K562 (cell line): Measurements from ENCODE around the gene EAF1. TPM values are rescaled to one million over a fixed set of nuclear protein-coding genes. Genes with fewer than 3 reads are reported as not detected.

Experiments
- ATAC-seq: fragments of 200-7000 bp; cut with Tn5 transposase; 3 replicates; pipeline ENCODE4 v1.9.1; 2020; ENCODE audit warnings: moderate library complexity
- BruUV-seq: library from RNA; stranded (reverse); fragments of 400-500 nt; replicated peaks from 2 replicates; lab custom pipeline; 2021; lab: Mats Ljungman, UMichigan
- CTCF ChIA-PET: fragments of 300-600 bp; formaldehyde crosslinking; extraction: SDS; loops from one replicate; lab custom pipeline; 2021; ENCODE audit warnings: low intra/inter-chr PET ratio; lab: Yijun Ruan, JAX
- POLR2A ChIA-PET: fragments of 300-600, 350-650 bp; sonication (Branson Sonifier 250); formaldehyde crosslinking; extraction: SDS; loops from one replicate; lab custom pipeline; 2021; ENCODE audit warnings: antibody characterized with exemption, inconsistent platforms; lab: Yijun Ruan, JAX
- DNase-seq, 4 experiments: peaks; one replicate each; pipeline versions ENCODE4 v3.0.0 to v3.0.0-alpha.2; 2011 to 2018; ENCODE audit warnings: low spot score in 3 of 4, mixed read lengths in 3 of 4; ENCODE audit errors: extremely low read depth in 1 of 4
- FAIRE-seq: peaks from 2 replicates; lab custom pipeline; 2011; peaks lifted over from hg19 to GRCh38; lab: Jason Lieb, UNC
- H2AFZ ChIP-seq: 2 replicates; pipeline ENCODE4 v1.6.0; 2011; ENCODE audit warnings: low read depth, low read length, control low read depth, inconsistent platforms
- H3K27ac ChIP-seq: fragments of 200-600 bp; 3 replicates; pipeline ENCODE4 v1.8.0; 2011; ENCODE audit warnings: low read depth, mild to moderate bottlenecking, control low read depth, inconsistent platforms, low read length, moderate library complexity, mixed read lengths; ENCODE audit errors: extremely low read depth
- H3K27me3 ChIP-seq, 2 experiments: fragments of 300-600 bp in 1 of 2; 2 replicates in 1 of 2; 3 replicates in 1 of 2; pipeline versions ENCODE4 v1.6.0 to v1.8.0; 2011; ENCODE audit warnings: inconsistent platforms in 2 of 2, low read length in 2 of 2, mild to moderate bottlenecking in 1 of 2, mixed read lengths in 1 of 2, moderate library complexity in 1 of 2; ENCODE audit not compliant: control insufficient read depth in 2 of 2, insufficient read depth in 2 of 2
- H3K36me3 ChIP-seq: fragments of 300-600 bp; 3 replicates; pipeline ENCODE4 v1.8.0; 2011; ENCODE audit warnings: mild to moderate bottlenecking, low read length, inconsistent platforms; ENCODE audit not compliant: control insufficient read depth, insufficient read depth
- H3K4me1 ChIP-seq, 2 experiments: fragments of 200-600 bp in 1 of 2; replicated peaks in 1 of 2; 2 replicates in 1 of 2; 3 replicates in 1 of 2; pipeline versions ENCODE4 v1.5.1 to v1.8.0; 2011; ENCODE audit warnings: inconsistent platforms in 2 of 2, low read length in 2 of 2, mild to moderate bottlenecking in 1 of 2, mixed read lengths in 1 of 2, moderate library complexity in 1 of 2; ENCODE audit not compliant: control insufficient read depth in 2 of 2, insufficient read depth in 2 of 2
- H3K4me2 ChIP-seq: 2 replicates; pipeline ENCODE4 v1.6.1; 2011; ENCODE audit warnings: low read length, control low read depth, inconsistent platforms, mixed read lengths; ENCODE audit not compliant: insufficient read depth
- H3K4me3 ChIP-seq: fragments of 200-600 bp; sonication (generic), shearing (Covaris generic); 2 replicates; pipeline ENCODE4 v1.5.1; 2016; ENCODE audit warnings: control low read depth, inconsistent platforms
- H3K79me2 ChIP-seq: fragments of 200-600 bp; 3 replicates; pipeline ENCODE4 v1.8.0; 2011; ENCODE audit warnings: low read length, inconsistent platforms; ENCODE audit not compliant: control insufficient read depth, insufficient read depth
- H3K9ac ChIP-seq, 2 experiments: 2 replicates each; pipeline versions ENCODE4 v1.6.0 to v1.6.1; 2011; ENCODE audit warnings: low read depth in 2 of 2, low read length in 2 of 2, control low read depth in 1 of 2, inconsistent platforms in 1 of 2, mild to moderate bottlenecking in 1 of 2, mixed read lengths in 1 of 2; ENCODE audit not compliant: insufficient read depth in 1 of 2
- H3K9me1 ChIP-seq: one replicate; pipeline ENCODE4 v1.6.0; 2011; ENCODE audit warnings: inconsistent platforms, mild to moderate bottlenecking, low read length, moderate library complexity; ENCODE audit not compliant: control insufficient read depth, insufficient read depth
- H3K9me3 ChIP-seq: replicated peaks from 2 replicates; pipeline ENCODE4 v1.5.1; 2011; ENCODE audit warnings: low read depth, low read length, inconsistent platforms; ENCODE audit not compliant: control insufficient read depth, insufficient read depth
- H4K20me1 ChIP-seq: replicated peaks from 2 replicates; pipeline ENCODE4 v1.6.1; 2011; ENCODE audit warnings: low read length, inconsistent platforms, mixed read lengths; ENCODE audit not compliant: control insufficient read depth, insufficient read depth
- NFIC ChIP-seq: fragments of 450-650 bp; IDR thresholded peaks from 2 replicates; pipeline ENCODE4 v1.6.1; 2017; ENCODE audit warnings: mild to moderate bottlenecking, inconsistent platforms
- NR2C2 ChIP-seq, 2 experiments: fragments of 200-800 bp in 1 of 2; sonication (Bioruptor generic) in 1 of 2; sonication (generic) in 1 of 2; formaldehyde crosslinking in 1 of 2; IDR thresholded peaks; 2 replicates each; pipeline versions ENCODE4 v1.6.1 to v1.8.0; 2016 to 2022; ENCODE audit warnings: mild to moderate bottlenecking in 1 of 2, missing compliant biosample characterization in 1 of 2, missing genetic modification characterization in 1 of 2, missing genetic modification reagents in 1 of 2
- NRF1 ChIP-seq, 2 experiments: fragments of 450-650 bp; IDR thresholded peaks in 1 of 2; conservative IDR thresholded peaks in 1 of 2; 2 replicates each; pipeline ENCODE4 v1.6.1; 2014; ENCODE audit warnings: mild to moderate bottlenecking in 2 of 2
- SPI1 ChIP-seq: IDR thresholded peaks from 2 replicates; pipeline ENCODE4 v1.6.1; 2011; ENCODE audit warnings: low read depth, low read length, control low read depth, borderline replicate concordance
- ZNF239 ChIP-seq: fragments of 250-450 bp; sonication (Bioruptor Pico); IDR thresholded peaks from 2 replicates; pipeline ENCODE4 v1.4.0; 2020; ENCODE audit warnings: mild to moderate bottlenecking
- ZNF24 ChIP-seq: fragments of 450-650 bp; IDR thresholded peaks from 2 replicates; pipeline ENCODE4 v1.6.1; 2016
- WGBS: fragments of 100-300 bp; shearing (Covaris generic); methylation state at CpG from one replicate; pipeline ENCODE4 v1.1.6; 2016; ENCODE audit warnings: low coverage, mixed read lengths; ENCODE audit not compliant: insufficient coverage; ENCODE audit errors: missing lambda C conversion rate; 5-methylcytosine and 5-hydroxymethylcytosine counted together
- in situ Hi-C: fragments of 300-500 bp; cut with MboI; formaldehyde crosslinking; loops from 4 replicates; pipeline ENCODE4 v1.15.0; 2018; ENCODE audit warnings: inconsistent platforms, mixed read lengths
- intact Hi-C: fragments of 100-400 bp; cut with micrococcal nuclease; formaldehyde crosslinking; loops from 2 replicates; pipeline ENCODE4 v1.14.2; 2022
- polyA plus RNA-seq, 8 experiments: library from polyadenylated mRNA; depleted of rRNA in 4 of 8; stranded (reverse) in 5 of 8; unstranded in 3 of 8; fragments of >200 nt; fragmentation: Nextera tagmentation in 2 of 8; fragmentation: Illumina TruSeq in 1 of 8; extraction: Ambion mirVana in 2 of 8; extraction: Trizol in 1 of 8; gene quantifications; 2 replicates each; pipeline versions ENCODE4 v1.2.1 to v1.2.3, GENCODE V29; 2011 to 2014; ENCODE audit warnings: inconsistent platforms in 1 of 8, missing spikeins in 1 of 8
- total RNA-seq, 7 experiments: library from RNA; depleted of rRNA in 6 of 7; stranded (reverse); fragments of >200 nt in 6 of 7; fragmentation: Illumina TruSeq in 2 of 7; extraction: Trizol in 2 of 7; gene quantifications; 2 replicates each; pipeline versions ENCODE4 v1.2.1 to v1.2.3, GENCODE V29; 2011 to 2021; ENCODE audit warnings: low replicate concordance in 1 of 7
- TF ChIP-seq, protein P1 (sequence below): fragments of 250-450 bp; sonication (Bioruptor Pico); IDR thresholded peaks from 2 replicates; pipeline ENCODE4 v1.5.0; 2021; ENCODE audit warnings: mild to moderate bottlenecking, borderline replicate concordance

EAF1 gene
- total and polyA plus RNA-seq, 9 of the 15 experiments (the other 6 are each of a cell fraction or from before 2014, with no cell fraction given) = 7.0 to 26.8 (median 20.4) TPM

- ATAC-seq (no peak), DNase-seq (no peak), FAIRE-seq (no peak)
- 0 out of 5 replicates have a peak, but pooled peaks cover 0 to 2% of the 10 kb centered on the region in 2 experiments for H3K27me3 ChIP-seq
- ChIA-PET POLR2A (interaction anchor here (0.7 to 2.3 kb wide), 2 partner anchors 9 to 24 kb away, joined by 3 to 6 read pairs; no protein-coding TSS in a partner anchor), CTCF (interaction anchor here (0.6 kb wide), 1 partner anchor 60 kb away, joined by 4 read pairs; no protein-coding TSS in a partner anchor)
- H3K36me3 ChIP-seq = no peaks in the 10 kb centered on the region
- no peaks in the 10 kb centered on the region for H3K79me2 ChIP-seq
- TF ChIP-seq NR2C2 (CRISPR knock-in tag; IDR thresholded peaks at IDR 0.05) (no peak), NR2C2 (tag; IDR thresholded peaks at IDR 0.05) (0 out of 2 replicates have a peak, but pooled peaks have one; percentile 16), SPI1 (no peak), ZNF239 (CRISPR knock-in tag) (no peak), NRF1 (conservative IDR thresholded peaks at IDR 0.05 in 1 of 2, IDR thresholded peaks at IDR 0.05 in 1 of 2) (no peak), NFIC (no peak), ZNF24 (no peak)
- TF ChIP-seq, protein P1, sequence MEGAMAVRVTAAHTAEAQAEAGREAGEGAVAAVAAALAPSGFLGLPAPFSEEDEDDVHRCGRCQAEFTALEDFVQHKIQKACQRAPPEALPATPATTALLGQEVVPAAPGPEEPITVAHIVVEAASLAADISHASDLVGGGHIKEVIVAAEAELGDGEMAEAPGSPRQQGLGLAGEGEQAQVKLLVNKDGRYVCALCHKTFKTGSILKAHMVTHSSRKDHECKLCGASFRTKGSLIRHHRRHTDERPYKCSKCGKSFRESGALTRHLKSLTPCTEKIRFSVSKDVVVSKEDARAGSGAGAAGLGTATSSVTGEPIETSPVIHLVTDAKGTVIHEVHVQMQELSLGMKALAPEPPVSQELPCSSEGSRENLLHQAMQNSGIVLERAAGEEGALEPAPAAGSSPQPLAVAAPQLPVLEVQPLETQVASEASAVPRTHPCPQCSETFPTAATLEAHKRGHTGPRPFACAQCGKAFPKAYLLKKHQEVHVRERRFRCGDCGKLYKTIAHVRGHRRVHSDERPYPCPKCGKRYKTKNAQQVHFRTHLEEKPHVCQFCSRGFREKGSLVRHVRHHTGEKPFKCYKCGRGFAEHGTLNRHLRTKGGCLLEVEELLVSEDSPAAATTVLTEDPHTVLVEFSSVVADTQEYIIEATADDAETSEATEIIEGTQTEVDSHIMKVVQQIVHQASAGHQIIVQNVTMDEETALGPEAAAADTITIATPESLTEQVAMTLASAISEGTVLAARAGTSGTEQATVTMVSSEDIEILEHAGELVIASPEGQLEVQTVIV (CRISPR knock-in tag) = no peak
- WGBS = 42% methylated on average over 12 of the region's 12 CpGs
- no peaks in the 10 kb centered on the region for H4K20me1 ChIP-seq
- no TSS peak for BruUV-seq
- no peak overlapping the region for H3K9ac ChIP-seq
- no peak overlapping the region; the same call in 1 of the 2 replicates for H2AFZ ChIP-seq
- H3K27ac ChIP-seq = no peak overlapping the region
- H3K4me3 ChIP-seq = no peak overlapping the region
- 0 out of 5 replicates have a peak, but pooled peaks cover 0 to 3% of the 10 kb centered on the region in 2 experiments for H3K4me1 ChIP-seq
- H3K4me2 ChIP-seq = no peak overlapping the region
- no peaks in the 10 kb centered on the region for H3K9me3 ChIP-seq
- in situ Hi-C loops = no loop called here
- intact Hi-C loops = no loop called here
- no peaks in the 10 kb centered on the region for H3K9me1 ChIP-seq
These were observed 23.2 kb downstream of the EAF1 start for GRCh38 chr3:15450438-15451215.
